ENCODE data around the gene DNAJC3.
"Not testable (repeated sequence)": the region's sequence is repeated elsewhere in the genome, so short reads cannot be mapped to it uniquely, and the experiment has no call there.

DNAJC3 gene

GRCh38 chr13:95781016-95781415 lies 104.1 kb downstream of the DNAJC3 start:
- no peak for DNase-seq (ENCODE audit: low read depth, low spot score)

GRCh38 chr13:95781940-95782339 lies 105.0 kb downstream of the DNAJC3 start:
- DNase-seq (ENCODE audit: low read depth, low spot score): not testable (repeated sequence)

- DNase-seq (ENCODE audit: low read depth, low spot score): no peak
These were observed 106.8 kb downstream of the DNAJC3 start for GRCh38 chr13:95783747-95784146.

GRCh38 chr13:95784161-95784899 lies 107.4 kb downstream of the DNAJC3 start:
- peak; percentile 88 for DNase-seq (ENCODE audit: low read depth, low spot score)

GRCh38 chr13:95784900-95785290 lies 108.0 kb downstream of the DNAJC3 start:
- peak; percentile 67 for DNase-seq (ENCODE audit: low read depth, low spot score)

GRCh38 chr13:95787356-95788099 lies 110.6 kb downstream of the DNAJC3 start:
- no peak for DNase-seq (ENCODE audit: low read depth, low spot score)

- DNase-seq (ENCODE audit: low read depth, low spot score): no peak
These were observed 111.1 kb downstream of the DNAJC3 start for GRCh38 chr13:95788100-95788463.

- not testable (repeated sequence) for DNase-seq (ENCODE audit: low read depth, low spot score)
These were observed 112.4 kb downstream of the DNAJC3 start for GRCh38 chr13:95789315-95789714.

- no peak for DNase-seq (ENCODE audit: low read depth, low spot score)
These were observed 114.3 kb downstream of the DNAJC3 start for GRCh38 chr13:95791084-95791722.

- no peak for DNase-seq (ENCODE audit: low read depth, low spot score)
These were observed 116.1 kb downstream of the DNAJC3 start for GRCh38 chr13:95793018-95793555.

- DNase-seq (ENCODE audit: low read depth, low spot score): no peak
These were observed 116.8 kb downstream of the DNAJC3 start for GRCh38 chr13:95793781-95794180.

GRCh38 chr13:95797016-95797415 lies 120.1 kb downstream of the DNAJC3 start:
- DNase-seq (ENCODE audit: low read depth, low spot score): no peak

- DNase-seq (ENCODE audit: low read depth, low spot score): no peak
These were observed 123.5 kb downstream of the DNAJC3 start for GRCh38 chr13:95800436-95800835.

GRCh38 chr13:95801825-95802224 lies 124.9 kb downstream of the DNAJC3 start:
- DNase-seq (ENCODE audit: low read depth, low spot score): no peak

GRCh38 chr13:95805921-95806320 lies 129.0 kb downstream of the DNAJC3 start:
- no peak for DNase-seq (ENCODE audit: low read depth, low spot score)

- no peak for DNase-seq (ENCODE audit: low read depth, low spot score)
These were observed 132.5 kb downstream of the DNAJC3 start for GRCh38 chr13:95809429-95809828.

GRCh38 chr13:95813139-95813538 lies 136.2 kb downstream of the DNAJC3 start:
- no peak for DNase-seq (ENCODE audit: low read depth, low spot score)

- DNase-seq (ENCODE audit: low read depth, low spot score): no peak
These were observed 137.6 kb downstream of the DNAJC3 start for GRCh38 chr13:95814495-95814894.

- DNase-seq (ENCODE audit: low read depth, low spot score): no peak
These were observed 145.4 kb downstream of the DNAJC3 start for GRCh38 chr13:95822303-95822702.

GRCh38 chr13:95833126-95833525 lies 156.2 kb downstream of the DNAJC3 start:
- no peak for DNase-seq (ENCODE audit: low read depth, low spot score)

- peak; percentile 11 for DNase-seq (ENCODE audit: low read depth, low spot score)
These were observed 156.8 kb downstream of the DNAJC3 start for GRCh38 chr13:95833719-95834118.

- DNase-seq (ENCODE audit: low read depth, low spot score): peak; percentile 81
These were observed 157.3 kb downstream of the DNAJC3 start for GRCh38 chr13:95834134-95834765.
